ENCODE measurements around the gene ABHD6. TPM values are rescaled to one million over a fixed set of nuclear protein-coding genes. Genes with fewer than 3 reads are reported as not detected.

Gene ABHD6
- total RNA-seq, 1 experiment from 2014 or later, result 18.9 TPM

GRCh38 chr3:58333206-58334012 lies 95.8 kb downstream of the ABHD6 start:
- ChIA-PET POLR2A (interaction anchor here (0.6 kb wide), 1 partner anchor 31 kb away, joined by 3 read pairs; no protein-coding TSS in a partner anchor), CTCF (interaction anchor here (0.6 to 0.7 kb wide), 3 partner anchors 25 to 212 kb away, joined by 4 to 5 read pairs (median 5); no protein-coding TSS in a partner anchor)
- Histone ChIP-seq H3K27me3 (ENCODE audit: control insufficient read depth, insufficient read depth, low read length) (no peaks in the 10 kb centered on the region), H3K36me3 (ENCODE audit: control insufficient read depth, insufficient read depth, low read length) (no peaks in the 10 kb centered on the region), H3K9me3 (ENCODE audit: control insufficient read depth, insufficient read depth, low read depth, low read length) (no peaks in the 10 kb centered on the region), H3K4me3 (ENCODE audit: low read depth in 2 of 2, low read length in 2 of 2) (peak overlapping the region; percentile 62 to 77), H3K4me1 (ENCODE audit: control insufficient read depth, insufficient read depth, low read length) (peaks cover 8% of the 10 kb centered on the region), H3K27ac (ENCODE audit: low read length) (peak overlapping the region; percentile 59)
- intact Hi-C loops (cut with micrococcal nuclease; ENCODE audit: unreplicated experiment), result no loop called here
- in situ Hi-C loops (cut with HindIII; ENCODE audit: low pct_unique_long_range_greater_than_20kb, low sequenced_read_pairs), result no loop called here
- BruUV-seq (replicated peaks), result no TSS peak
- no peak for TF ChIP-seq SIN3A (IDR thresholded peaks at IDR 0.05; ENCODE audit: borderline replicate concordance, insufficient read depth, low read depth, low read length)
- no peak for TF ChIP-seq TCF7L2 (IDR thresholded peaks at IDR 0.05; ENCODE audit: low read depth, low read length)
- TF ChIP-seq CTCF (IDR thresholded peaks at IDR 0.05), result no peak
- TF ChIP-seq POLR2AphosphoS5 (IDR thresholded peaks at IDR 0.05; ENCODE audit: low read depth, low read length), result no peak
- no peak for TF ChIP-seq REST (IDR thresholded peaks at IDR 0.05; ENCODE audit: insufficient read depth in 1 of 2, low read depth in 2 of 2, low read length in 1 of 2)
- ATAC-seq (peak; percentile 74), DNase-seq (ENCODE audit: low read depth, low spot score) (no peak)

DNA sequence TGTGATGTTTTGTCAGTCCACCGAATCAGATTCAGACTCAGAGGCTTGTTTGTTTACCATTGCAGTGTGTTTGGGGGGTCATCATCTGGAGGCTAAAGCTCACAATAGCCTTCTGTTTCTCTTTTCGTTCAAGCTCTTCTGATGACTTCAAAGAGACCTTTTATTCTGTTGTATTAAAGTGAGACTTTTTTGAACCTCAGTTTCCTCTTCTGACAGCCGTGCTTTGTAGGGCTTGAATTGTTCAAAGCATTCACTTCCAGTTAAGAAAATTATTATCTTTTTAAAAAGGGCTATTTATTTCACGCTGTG lies 96.4 kb downstream of the ABHD6 start:
- DNase-seq (ENCODE audit: low read depth, low spot score) (no peak), ATAC-seq (no peak)
- H3K27ac ChIP-seq (ENCODE audit: low read length), result peak overlapping the region; percentile 59
- H3K4me3 ChIP-seq (ENCODE audit: low read depth in 2 of 2, low read length in 2 of 2), result peak overlapping the region; percentile 62 to 77
- H3K9me3 ChIP-seq (ENCODE audit: control insufficient read depth, insufficient read depth, low read depth, low read length), result no peaks in the 10 kb centered on the region
- ChIA-PET CTCF (interaction anchor here (0.6 to 0.7 kb wide), 2 partner anchors 26 to 154 kb away, joined by 4 to 5 read pairs; no protein-coding TSS in a partner anchor), POLR2A (no interaction called here)
- TF ChIP-seq REST (IDR thresholded peaks at IDR 0.05; ENCODE audit: insufficient read depth in 1 of 2, low read depth in 2 of 2, low read length in 1 of 2) (no peak), POLR2AphosphoS5 (IDR thresholded peaks at IDR 0.05; ENCODE audit: low read depth, low read length) (no peak), TCF7L2 (IDR thresholded peaks at IDR 0.05; ENCODE audit: low read depth, low read length) (no peak), CTCF (IDR thresholded peaks at IDR 0.05) (no peak), SIN3A (IDR thresholded peaks at IDR 0.05; ENCODE audit: borderline replicate concordance, insufficient read depth, low read depth, low read length) (no peak)
- no peaks in the 10 kb centered on the region for H3K27me3 ChIP-seq (ENCODE audit: control insufficient read depth, insufficient read depth, low read length)
- no peaks in the 10 kb centered on the region for H3K36me3 ChIP-seq (ENCODE audit: control insufficient read depth, insufficient read depth, low read length)
- intact Hi-C loops (cut with micrococcal nuclease; ENCODE audit: unreplicated experiment), result no loop called here
- H3K4me1 ChIP-seq (ENCODE audit: control insufficient read depth, insufficient read depth, low read length), result peaks cover 8% of the 10 kb centered on the region
- in situ Hi-C loops (cut with HindIII; ENCODE audit: low pct_unique_long_range_greater_than_20kb, low sequenced_read_pairs), result no loop called here
- no TSS peak for BruUV-seq (replicated peaks)

All from Panc1 (cell line).